ENCODE measurements around the gene CTSO. TPM values are rescaled to one million over a fixed set of nuclear protein-coding genes. Genes with fewer than 3 reads are reported as not detected.

Gene CTSO
- total and polyA plus RNA-seq, 2 of the 8 experiments (the other 6 are each of a cell fraction or from before 2014, with no cell fraction given) = 0.39 to 0.41 TPM

GRCh38 chr4:155924637-155925036 lies 29.0 kb downstream of the CTSO start (continued):
- TF ChIP-seq SP1 (IDR thresholded peaks at IDR 0.05; ENCODE audit: low read depth, low read length) (no peak), TAF7 (optimal IDR thresholded peaks at IDR 0.05; ENCODE audit: borderline replicate concordance, low read depth, low read length) (no peak), RXRA (IDR thresholded peaks at IDR 0.05; ENCODE audit: insufficient read depth, low read depth, low read length) (no peak), NRF1 (IDR thresholded peaks at IDR 0.05; ENCODE audit: low read depth, low read length) (no peak), HDAC2 (IDR thresholded peaks at IDR 0.05; ENCODE audit: borderline replicate concordance in 1 of 2, low read depth in 2 of 2, low read length in 2 of 2) (no peak), TCF12 (IDR thresholded peaks at IDR 0.05; ENCODE audit: low read depth, low read length) (no peak)
